Measurements from ENCODE around the gene RGS10. TPM values are rescaled to one million over a fixed set of nuclear protein-coding genes. Genes with fewer than 3 reads are reported as not detected.
A peak's percentile ranks its signal among the peaks of the same experiment; 100 is the strongest.

Gene RGS10
- total RNA-seq, 1 donor from 2014 or later, result 26.5 TPM

- DNase-seq (ENCODE audit: low read depth), result no peak
These were observed 24.3 kb downstream of the RGS10 start for GRCh38 chr10:119518176-119518575.

- DNase-seq (ENCODE audit: low read depth), result no peak
These were observed 25.0 kb downstream of the RGS10 start for GRCh38 chr10:119517235-119518141.

- DNase-seq (ENCODE audit: low read depth), result no peak
These were observed 25.9 kb downstream of the RGS10 start for GRCh38 chr10:119516381-119517234.

GRCh38 chr10:119515511-119516045, 26.9 kb downstream of the RGS10 start:
- no peak for DNase-seq (ENCODE audit: low read depth)

GRCh38 chr10:119514819-119515218, 27.7 kb downstream of the RGS10 start:
- DNase-seq (ENCODE audit: low read depth), result no peak

DNA sequence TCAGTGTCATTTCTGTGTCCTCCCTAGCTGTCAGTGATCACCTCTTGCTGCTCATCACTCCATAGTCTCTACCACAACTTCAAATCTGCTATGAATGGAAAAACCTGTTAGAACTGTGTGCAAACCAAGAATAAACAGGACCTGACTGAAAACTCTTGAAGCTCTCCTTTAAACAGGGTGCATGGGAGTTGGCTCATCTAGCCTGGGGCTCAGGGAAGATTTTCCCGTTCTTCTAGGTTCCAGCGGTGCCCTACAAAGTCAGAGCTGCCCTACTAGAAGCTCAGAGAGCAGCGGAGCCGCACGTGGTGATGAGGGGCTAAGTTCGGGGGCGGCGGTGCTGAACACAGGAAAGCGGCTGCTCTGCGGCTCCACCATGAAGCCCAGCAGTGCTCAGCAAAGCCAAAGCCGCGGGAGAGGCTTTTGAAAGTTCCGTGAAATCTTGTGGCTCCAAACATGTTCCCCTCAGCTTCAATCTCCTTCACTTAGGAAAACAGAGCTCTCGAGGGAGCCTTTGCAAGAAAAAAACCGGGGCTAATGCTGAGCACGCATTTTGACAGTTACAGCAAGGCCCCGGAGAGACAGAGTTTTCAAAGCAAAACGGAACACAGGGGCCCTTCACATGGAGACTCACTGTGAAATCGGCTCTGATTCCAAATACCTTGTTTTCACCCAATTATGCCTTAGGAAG, 30.5 kb downstream of the RGS10 start:
- no peak for DNase-seq (ENCODE audit: low read depth)

GRCh38 chr10:119509909-119510451, 32.5 kb downstream of the RGS10 start:
- peak; percentile 37 for DNase-seq (ENCODE audit: low read depth)

DNA sequence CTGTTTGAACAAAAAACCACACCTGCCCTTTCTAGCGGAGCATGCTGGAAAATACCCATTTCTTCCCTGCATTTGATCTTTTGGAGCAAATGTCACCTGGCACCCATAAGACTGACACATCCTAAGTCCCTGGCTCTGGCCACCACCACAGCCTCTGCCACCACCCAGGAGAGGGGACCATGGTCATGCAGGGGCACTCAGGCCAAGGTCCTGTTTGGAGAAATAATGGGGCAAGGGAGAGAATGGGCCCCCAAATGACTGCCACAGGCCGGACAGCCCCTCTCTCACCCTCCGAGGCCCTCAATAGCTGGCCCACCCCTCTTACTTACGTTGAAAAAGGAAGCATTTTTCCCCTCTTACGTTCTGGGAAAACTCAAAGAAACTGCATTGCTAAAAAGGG, 35.4 kb downstream of the RGS10 start:
- no peak for DNase-seq (ENCODE audit: low read depth)

GRCh38 chr10:119505588-119506315, 36.8 kb downstream of the RGS10 start:
- no peak for DNase-seq (ENCODE audit: low read depth)

DNA sequence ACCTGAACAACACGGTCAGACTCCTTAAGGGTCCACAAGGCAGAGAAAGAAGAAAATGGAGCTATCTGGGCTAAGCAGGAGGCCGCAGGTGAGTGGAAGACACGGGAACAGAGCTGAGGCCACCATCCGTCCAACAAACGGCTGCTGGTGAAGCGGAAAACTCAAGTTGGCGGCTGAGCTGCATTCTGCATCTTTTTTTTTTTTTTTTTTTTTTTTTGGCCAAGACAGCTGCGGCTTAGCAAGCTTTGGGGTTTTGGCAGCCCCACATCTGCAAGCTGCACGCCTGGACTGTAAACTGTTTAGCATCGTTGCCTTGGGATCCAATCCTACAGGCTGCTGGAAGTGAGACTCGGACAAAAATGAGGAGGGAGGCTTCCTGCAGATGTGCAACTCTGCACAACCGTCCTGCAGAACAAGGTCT, 37.4 kb downstream of the RGS10 start:
- DNase-seq (ENCODE audit: low read depth), result no peak

DNA sequence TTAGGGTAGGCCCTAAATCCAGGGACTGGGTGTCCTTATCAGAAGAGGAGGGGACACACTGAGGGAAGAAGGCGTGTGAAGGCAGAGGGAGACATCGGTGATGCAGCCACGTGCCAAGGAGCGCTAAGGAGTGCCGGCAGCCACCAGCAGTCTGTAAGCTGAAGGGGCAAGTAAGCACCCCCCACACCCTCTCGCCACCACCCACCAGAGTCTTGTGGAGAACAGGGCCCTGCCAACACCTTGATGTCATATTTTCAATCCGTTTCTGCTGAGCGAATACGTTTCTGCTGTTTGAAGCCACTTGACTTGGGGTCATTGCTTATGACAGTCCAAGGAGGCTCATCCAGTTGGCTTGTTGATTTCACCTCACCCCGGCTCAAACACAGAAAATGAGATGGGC, 37.9 kb downstream of the RGS10 start:
- DNase-seq (ENCODE audit: low read depth), result no peak

- DNase-seq (ENCODE audit: low read depth), result no peak
These were observed 38.7 kb downstream of the RGS10 start for GRCh38 chr10:119503821-119504220.

DNA sequence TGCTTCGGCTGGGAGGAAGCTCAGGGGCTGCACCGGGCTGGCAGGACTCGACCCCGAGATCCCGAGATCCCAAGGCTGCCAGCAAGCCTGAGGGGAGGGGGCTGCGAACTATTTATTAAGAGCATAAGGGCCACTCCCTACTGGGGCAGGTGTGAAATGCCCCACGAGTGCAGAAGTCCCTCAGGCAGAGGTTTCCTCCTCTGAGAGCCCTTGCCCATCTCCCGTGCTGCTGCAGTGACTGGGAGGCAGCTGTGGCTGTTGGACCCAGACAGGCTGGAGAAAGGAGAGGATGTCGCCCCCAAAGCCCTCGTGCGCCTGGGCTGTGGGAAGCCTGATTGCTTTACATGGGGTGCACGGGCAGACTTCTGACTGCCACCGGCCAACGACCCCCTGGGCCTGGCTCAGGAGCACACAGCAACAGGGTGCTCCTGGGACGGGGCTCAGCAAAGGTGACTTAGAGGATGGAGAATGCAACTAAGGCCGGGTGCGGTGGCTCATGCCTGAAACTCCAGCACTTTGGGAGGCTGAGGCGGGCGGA, 39.8 kb downstream of the RGS10 start:
- DNase-seq (ENCODE audit: low read depth), result no peak

DNA sequence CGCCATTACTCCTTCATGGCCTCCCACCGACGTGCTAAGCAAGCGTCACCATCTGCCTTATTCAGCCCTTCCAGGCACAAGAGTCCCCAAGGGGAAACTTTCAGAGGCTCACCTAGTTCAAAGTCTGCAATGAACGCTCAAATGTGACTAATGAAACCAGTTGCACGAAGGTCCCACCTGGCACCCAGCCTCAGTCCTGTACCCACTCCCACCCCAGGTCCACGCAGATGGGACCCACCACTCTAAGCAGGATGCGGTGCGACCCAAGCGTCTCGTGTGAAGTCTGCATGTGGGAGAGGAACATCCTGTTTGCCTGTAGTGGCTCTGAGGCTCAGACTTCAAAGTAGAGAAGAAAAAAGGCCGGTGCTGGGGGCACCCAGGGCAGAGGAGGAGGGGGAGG, 40.3 kb downstream of the RGS10 start:
- DNase-seq (ENCODE audit: low read depth), result no peak

- DNase-seq (ENCODE audit: low read depth), result no peak
These were observed 40.8 kb downstream of the RGS10 start for GRCh38 chr10:119501690-119502089.

- DNase-seq (ENCODE audit: low read depth), result no peak
These were observed 41.7 kb downstream of the RGS10 start for GRCh38 chr10:119500821-119501220.

DNA sequence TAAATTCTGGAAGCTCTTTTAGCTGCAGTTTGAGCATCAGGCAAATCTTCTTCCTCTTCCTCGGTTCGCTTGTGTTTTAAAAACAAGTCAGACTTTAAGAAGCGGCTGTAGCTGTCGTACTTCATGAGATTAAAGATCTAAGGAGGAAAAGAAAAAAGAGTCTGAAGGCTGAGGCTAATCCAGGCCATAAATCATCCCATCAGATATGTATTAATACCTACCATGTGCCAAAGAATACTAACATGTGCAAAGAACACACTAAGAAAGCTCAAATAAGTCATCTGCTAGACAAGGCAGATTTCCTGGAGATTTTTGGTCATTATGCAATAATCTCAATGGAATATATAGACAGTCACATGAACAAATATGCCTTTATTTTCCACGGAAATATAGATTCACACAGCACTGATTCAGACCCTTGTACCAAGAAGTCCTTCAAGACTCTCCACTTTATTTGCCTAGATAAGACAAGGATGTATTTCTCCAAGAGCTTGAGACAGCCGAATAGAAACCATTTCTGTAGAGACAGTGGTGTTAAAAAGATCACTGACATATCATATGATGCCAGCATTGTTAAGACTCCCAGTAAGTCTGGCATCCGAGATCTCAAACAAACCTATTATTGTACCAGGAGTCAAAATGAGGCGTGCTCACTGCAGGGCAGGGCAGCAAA, 42.3 kb downstream of the RGS10 start:
- no peak for DNase-seq (ENCODE audit: low read depth)

DNA sequence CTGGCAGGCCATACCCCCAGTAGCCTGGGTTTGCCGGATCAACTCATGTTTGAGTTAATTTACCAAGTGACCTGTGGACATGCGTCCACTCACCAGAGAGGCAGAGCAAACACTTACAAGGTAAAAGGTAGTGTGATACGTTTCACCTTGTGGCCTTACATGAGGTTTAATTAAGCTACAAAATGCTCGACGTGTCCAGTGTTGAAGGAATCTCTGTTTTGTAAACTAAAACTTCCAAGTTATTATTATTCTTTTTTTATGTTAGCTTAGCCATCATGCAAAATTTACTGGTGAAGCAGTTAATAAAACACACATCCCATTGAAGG, 42.9 kb downstream of the RGS10 start:
- DNase-seq (ENCODE audit: low read depth), result no peak

DNA sequence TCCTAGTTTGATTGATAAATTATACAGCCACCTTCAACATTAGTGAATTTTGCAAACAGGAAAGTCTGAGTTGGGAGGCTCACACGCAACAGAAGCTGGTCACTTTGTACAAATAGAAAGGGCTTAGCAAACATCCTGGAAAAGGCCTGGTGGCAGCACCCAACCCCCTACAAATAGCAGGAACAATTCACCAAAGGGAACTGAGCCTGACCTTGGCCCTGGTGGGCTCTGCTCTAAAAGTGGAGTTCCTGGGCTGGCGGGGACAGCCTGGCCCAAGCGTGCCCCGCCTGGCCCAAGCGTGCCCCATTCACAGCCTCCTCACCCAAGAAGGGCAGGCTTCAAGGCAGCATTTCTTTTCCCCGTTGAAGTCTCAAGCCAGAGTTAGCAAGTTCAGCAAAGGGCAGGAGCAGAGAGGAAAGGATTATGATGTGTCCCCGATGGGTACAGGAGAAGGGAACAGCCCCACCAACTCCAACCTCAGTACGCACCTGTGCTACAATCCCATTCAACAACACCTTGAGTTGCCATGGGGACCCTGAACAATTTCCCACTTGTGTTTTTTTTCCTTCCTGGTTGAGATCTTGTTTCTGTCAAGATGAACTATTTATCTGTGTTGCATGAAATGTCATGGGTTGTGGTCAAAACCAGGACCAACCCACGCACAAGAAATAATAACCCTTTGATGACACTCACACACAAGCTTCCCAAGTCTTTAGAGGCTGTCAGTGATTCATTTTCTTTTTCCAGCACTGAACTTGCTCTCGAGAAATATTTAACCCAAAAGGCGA, 43.4 kb downstream of the RGS10 start:
- DNase-seq (ENCODE audit: low read depth), result peak; percentile 85
